IMR-90 (cell line): ENCODE measurements around the gene TOP2A. TPM values are rescaled to one million over a fixed set of nuclear protein-coding genes. Genes with fewer than 3 reads are reported as not detected.

ENCODE experiments used
- ATAC-seq: fragments of 200-7000 bp; cut with Tn5 transposase; 2 replicates; pipeline ENCODE4 v1.9.1; 2020; ENCODE audit warnings: low read depth, mild to moderate bottlenecking, moderate library complexity
- BruUV-seq: library from RNA; stranded (reverse); fragments of 400-500 nt; replicated peaks from 2 replicates; lab custom pipeline; 2021; lab: Mats Ljungman, UMichigan
- CTCF ChIA-PET: fragments of 300-600 bp; formaldehyde crosslinking; extraction: SDS; loops from one replicate; lab custom pipeline; 2021; ENCODE audit warnings: antibody characterized with exemption; lab: Yijun Ruan, JAX
- POLR2A ChIA-PET: fragments of 300-600 bp; sonication (Branson Sonifier 250); formaldehyde crosslinking; loops from one replicate; lab custom pipeline; 2022; ENCODE audit warnings: antibody characterized with exemption; ENCODE audit not compliant: unreplicated experiment; lab: Charles Lee
- DNase-seq: peaks from one replicate; pipeline ENCODE4 v3.0.0; 2013
- H2AFZ ChIP-seq: replicated peaks from 2 replicates; pipeline ENCODE3; 2013; ENCODE audit warnings: low read length, mild to moderate bottlenecking; ENCODE audit not compliant: poor library complexity
- H2AK5ac ChIP-seq: 2 replicates; pipeline ENCODE4 v1.6.1; 2013; ENCODE audit warnings: low read depth, low read length, inconsistent platforms
- H2AK9ac ChIP-seq: replicated peaks from 2 replicates; pipeline ENCODE3; 2013; ENCODE audit warnings: mild to moderate bottlenecking, low read depth, low read length, moderate library complexity; ENCODE audit not compliant: poor library complexity
- H2BK120ac ChIP-seq: 2 replicates; pipeline ENCODE4 v1.6.1; 2013; ENCODE audit warnings: low read depth, low read length, inconsistent platforms
- H2BK15ac ChIP-seq: 3 replicates; pipeline ENCODE4 v1.6.1; 2013; ENCODE audit warnings: low read depth, low read length, inconsistent platforms
- H2BK20ac ChIP-seq: 2 replicates; pipeline ENCODE4 v1.6.1; 2013; ENCODE audit warnings: low read depth, mild to moderate bottlenecking, inconsistent platforms, low read length, moderate library complexity
- H2BK5ac ChIP-seq: 2 replicates; pipeline ENCODE4 v1.6.1; 2013; ENCODE audit warnings: mild to moderate bottlenecking, low read depth, low read length, inconsistent platforms; ENCODE audit not compliant: poor library complexity, severe bottlenecking
- H3K14ac ChIP-seq: replicated peaks from 2 replicates; pipeline ENCODE4 v1.6.1; 2013; ENCODE audit warnings: low read depth, low read length, inconsistent platforms
- H3K18ac ChIP-seq: 2 replicates; pipeline ENCODE4 v1.6.1; 2013; ENCODE audit warnings: low read depth, low read length, control low read depth
- H3K23ac ChIP-seq: 2 replicates; pipeline ENCODE4 v1.6.1; 2013; ENCODE audit warnings: low read depth, low read length, inconsistent platforms
- H3K27ac ChIP-seq: 2 replicates; pipeline ENCODE4 v1.5.1; 2013; ENCODE audit warnings: mild to moderate bottlenecking, control low read depth, low read length; ENCODE audit not compliant: insufficient read depth
- H3K27me3 ChIP-seq: 2 replicates; pipeline ENCODE4 v1.6.1; 2013; ENCODE audit warnings: low read length; ENCODE audit not compliant: control insufficient read depth, insufficient read depth
- H3K36me3 ChIP-seq: 2 replicates; pipeline ENCODE4 v1.6.1; 2013; ENCODE audit warnings: low read length, mixed read lengths; ENCODE audit not compliant: control insufficient read depth, insufficient read depth
- H3K4ac ChIP-seq: 2 replicates; pipeline ENCODE4 v1.6.1; 2013; ENCODE audit warnings: low read depth, low read length, inconsistent platforms
- H3K4me1 ChIP-seq: 2 replicates; pipeline ENCODE4 v1.6.1; 2013; ENCODE audit warnings: low read length, mixed read lengths; ENCODE audit not compliant: control insufficient read depth, insufficient read depth
- H3K4me2 ChIP-seq: 2 replicates; pipeline ENCODE4 v1.6.1; 2013; ENCODE audit warnings: low read depth, mild to moderate bottlenecking, control low read depth, low read length, moderate library complexity
- H3K4me3 ChIP-seq: 2 replicates; pipeline ENCODE4 v1.5.1; 2013; ENCODE audit warnings: low read depth, mild to moderate bottlenecking, control low read depth, low read length, moderate library complexity; ENCODE audit not compliant: insufficient read depth
- H3K56ac ChIP-seq: 2 replicates; pipeline ENCODE4 v1.6.1; 2013; ENCODE audit warnings: low read length, inconsistent platforms; ENCODE audit not compliant: insufficient read depth; ENCODE audit errors: extremely low read depth
- H3K79me1 ChIP-seq, 2 experiments: 2 replicates each; pipeline ENCODE4 v1.6.1; 2013; ENCODE audit warnings: low read length in 2 of 2, inconsistent platforms in 1 of 2, low read depth in 1 of 2
- H3K9ac ChIP-seq: 2 replicates; pipeline ENCODE4 v1.6.1; 2013; ENCODE audit warnings: low read depth, low read length, control low read depth
- H3K9me1 ChIP-seq: 2 replicates; pipeline ENCODE4 v1.6.1; 2013; ENCODE audit warnings: low read length, inconsistent platforms; ENCODE audit not compliant: insufficient read depth
- H3K9me3 ChIP-seq: 2 replicates; pipeline ENCODE4 v1.6.1; 2013; ENCODE audit warnings: low read length; ENCODE audit not compliant: control insufficient read depth, insufficient read depth
- H4K20me1 ChIP-seq: 2 replicates; pipeline ENCODE4 v1.6.1; 2013; ENCODE audit warnings: low read length, inconsistent platforms; ENCODE audit not compliant: insufficient read depth
- H4K5ac ChIP-seq: 2 replicates; pipeline ENCODE4 v1.6.1; 2013; ENCODE audit warnings: mild to moderate bottlenecking, low read depth, low read length, control low read depth
- H4K8ac ChIP-seq, 2 experiments: 2 replicates each; pipeline ENCODE4 v1.6.1; 2013; ENCODE audit warnings: low read depth in 2 of 2, low read length in 2 of 2, control low read depth in 1 of 2, inconsistent platforms in 1 of 2
- H4K91ac ChIP-seq: 2 replicates; pipeline ENCODE4 v1.6.1; 2013; ENCODE audit warnings: low read depth, low read length, inconsistent platforms; ENCODE audit not compliant: insufficient read depth
- BHLHE40 ChIP-seq: fragments of 150-350 bp; IDR thresholded peaks from 2 replicates; pipeline ENCODE4 v1.6.1; 2016; ENCODE audit warnings: mild to moderate bottlenecking, low read depth, low read length
- CEBPB ChIP-seq: IDR thresholded peaks from 2 replicates; pipeline ENCODE4 v1.6.1; 2012; ENCODE audit warnings: low read depth, low read length, improper control_type of control experiment
- CHD1 ChIP-seq: IDR thresholded peaks from 2 replicates; pipeline ENCODE4 v1.6.1; 2012; ENCODE audit warnings: low read depth, low read length, improper control_type of control experiment
- FOS ChIP-seq: fragments of 150-350 bp; IDR thresholded peaks from 2 replicates; pipeline ENCODE4 v1.6.1; 2016; ENCODE audit warnings: low read depth, low read length
- MAFK ChIP-seq: IDR thresholded peaks from 2 replicates; pipeline ENCODE4 v1.6.1; 2012; ENCODE audit warnings: low read depth, low read length, improper control_type of control experiment
- MAZ ChIP-seq: IDR thresholded peaks from 2 replicates; pipeline ENCODE4 v1.6.1; 2012; ENCODE audit warnings: low read depth, mild to moderate bottlenecking, low read length, improper control_type of control experiment, moderate library complexity, borderline replicate concordance
- MXI1 ChIP-seq: IDR thresholded peaks from 2 replicates; pipeline ENCODE4 v1.6.1; 2012; ENCODE audit warnings: low read depth, mild to moderate bottlenecking, low read length, moderate library complexity, borderline replicate concordance
- NFE2L2 ChIP-seq: fragments of 150-350 bp; IDR thresholded peaks from 2 replicates; pipeline ENCODE4 v1.6.1; 2016; ENCODE audit warnings: low read depth, mild to moderate bottlenecking, low read length
- POLR2A ChIP-seq: IDR thresholded peaks from 2 replicates; pipeline ENCODE4 v1.6.1; 2012; ENCODE audit warnings: mild to moderate bottlenecking, low read depth, low read length
- RAD21 ChIP-seq: IDR thresholded peaks from 2 replicates; pipeline ENCODE4 v1.6.1; 2012; ENCODE audit warnings: low read length, improper control_type of control experiment
- RCOR1 ChIP-seq: IDR thresholded peaks from 2 replicates; pipeline ENCODE4 v1.6.1; 2012; ENCODE audit warnings: mild to moderate bottlenecking, low read length, improper control_type of control experiment; ENCODE audit not compliant: insufficient replicate concordance
- RFX5 ChIP-seq: IDR thresholded peaks from 2 replicates; pipeline ENCODE4 v1.8.0; 2012; ENCODE audit warnings: low read depth, mild to moderate bottlenecking, low read length, moderate library complexity
- SMC3 ChIP-seq: fragments of 150-350 bp; IDR thresholded peaks from 2 replicates; pipeline ENCODE4 v1.6.1; 2016; ENCODE audit warnings: low read depth, mild to moderate bottlenecking, antibody characterized with exemption, low read length, moderate library complexity
- WGBS, 2 experiments: methylation state at CpG; one replicate each; pipeline versions ENCODE4 v1.1.5 to v1.1.7; 2013; ENCODE audit warnings: missing lambda C conversion rate in 2 of 2; ENCODE audit not compliant: insufficient read length in 1 of 2; ENCODE audit errors: extremely low coverage in 2 of 2; 5-methylcytosine and 5-hydroxymethylcytosine counted together
- dilution Hi-C: fragments of 300-500 bp; cut with HindIII; formaldehyde crosslinking; loops from one replicate; pipeline ENCODE4 v1.14.3; 2018; ENCODE audit warnings: low sequenced_read_pairs; ENCODE audit not compliant: unreplicated experiment
- in situ Hi-C: fragments of 300-500 bp; cut with MboI; formaldehyde crosslinking; loops from 3 replicates; pipeline ENCODE4 v1.14.3; 2019; ENCODE audit warnings: low sequenced_read_pairs, inconsistent platforms, mixed read lengths
- intact Hi-C: fragments of 100-400 bp; cut with micrococcal nuclease; formaldehyde crosslinking; loops from 2 replicates; pipeline ENCODE4 v1.10.0; 2022
- polyA plus RNA-seq, 3 experiments: library from polyadenylated mRNA; depleted of rRNA; stranded (reverse); fragments of >200 nt; gene quantifications; 2 replicates each; pipeline ENCODE4 v1.2.3, GENCODE V29; 2012; ENCODE audit warnings: low replicate concordance in 1 of 3
- total RNA-seq: library from RNA; depleted of rRNA; stranded (reverse); fragments of >200 nt; gene quantifications from 2 replicates; pipeline ENCODE4 v1.2.3, GENCODE V29; 2012
- TF ChIP-seq, protein P1 (sequence below): conservative IDR thresholded peaks from 2 replicates; pipeline ENCODE4 v1.5.1; 2012; ENCODE audit warnings: mild to moderate bottlenecking, low read depth, low read length, improper control_type of control experiment
- TF ChIP-seq, protein P2 (sequence below): fragments of 150-350 bp; IDR thresholded peaks from 2 replicates; pipeline ENCODE4 v1.6.1; 2016; ENCODE audit warnings: low read depth, mild to moderate bottlenecking, low read length, moderate library complexity, borderline replicate concordance

Gene TOP2A
- total and polyA plus RNA-seq, 2 of the 4 experiments (the other 2 are of a cell fraction) = 43.4 to 68.5 TPM

DNA sequence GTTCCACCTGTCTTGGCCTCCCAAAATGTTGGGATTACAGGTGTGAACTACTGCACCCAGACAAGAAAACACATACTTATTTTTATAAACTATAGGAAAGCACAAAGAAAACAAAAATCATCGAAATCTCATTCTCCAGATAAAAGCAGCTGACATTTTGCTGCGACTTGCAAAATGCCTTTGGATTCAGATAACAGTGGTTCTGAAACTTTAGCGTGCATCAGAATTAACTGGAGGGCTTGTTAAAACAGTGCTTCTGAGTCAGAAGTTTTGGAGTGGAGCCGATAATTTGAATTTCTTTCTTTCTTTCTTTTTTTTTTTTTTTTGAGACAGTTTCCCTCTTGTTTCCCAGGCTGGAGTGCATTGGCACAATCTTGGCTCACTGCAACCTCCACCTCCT, 35.4 kb downstream of the TOP2A start:
- Histone ChIP-seq H3K9ac (no peak overlapping the region), H4K8ac (no peak overlapping the region), H3K4ac (no peak overlapping the region), H3K4me1 (no peaks in the 10 kb centered on the region), H3K79me1 (no peaks in the 10 kb centered on the region), H2AK9ac (no peak overlapping the region), H2AFZ (no peak overlapping the region), H3K9me3 (no peaks in the 10 kb centered on the region), H3K18ac (no peak overlapping the region), H2BK20ac (no peak overlapping the region), H2BK120ac (no peak overlapping the region), H3K9me1 (no peaks in the 10 kb centered on the region), H3K14ac (no peak overlapping the region), H3K4me3 (no peak overlapping the region), H4K20me1 (no peaks in the 10 kb centered on the region), H4K91ac (no peak overlapping the region), H3K27ac (no peak overlapping the region), H3K4me2 (no peak overlapping the region), H2BK15ac (no peak overlapping the region), H2BK5ac (no peak overlapping the region), H3K23ac (no peak overlapping the region), H3K36me3 (no peaks in the 10 kb centered on the region), H2AK5ac (no peak overlapping the region), H3K27me3 (no peaks in the 10 kb centered on the region), H3K56ac (no peak overlapping the region), H4K5ac (no peak overlapping the region)
- TF ChIP-seq CHD1 = no peak
- TF ChIP-seq, protein P1, sequence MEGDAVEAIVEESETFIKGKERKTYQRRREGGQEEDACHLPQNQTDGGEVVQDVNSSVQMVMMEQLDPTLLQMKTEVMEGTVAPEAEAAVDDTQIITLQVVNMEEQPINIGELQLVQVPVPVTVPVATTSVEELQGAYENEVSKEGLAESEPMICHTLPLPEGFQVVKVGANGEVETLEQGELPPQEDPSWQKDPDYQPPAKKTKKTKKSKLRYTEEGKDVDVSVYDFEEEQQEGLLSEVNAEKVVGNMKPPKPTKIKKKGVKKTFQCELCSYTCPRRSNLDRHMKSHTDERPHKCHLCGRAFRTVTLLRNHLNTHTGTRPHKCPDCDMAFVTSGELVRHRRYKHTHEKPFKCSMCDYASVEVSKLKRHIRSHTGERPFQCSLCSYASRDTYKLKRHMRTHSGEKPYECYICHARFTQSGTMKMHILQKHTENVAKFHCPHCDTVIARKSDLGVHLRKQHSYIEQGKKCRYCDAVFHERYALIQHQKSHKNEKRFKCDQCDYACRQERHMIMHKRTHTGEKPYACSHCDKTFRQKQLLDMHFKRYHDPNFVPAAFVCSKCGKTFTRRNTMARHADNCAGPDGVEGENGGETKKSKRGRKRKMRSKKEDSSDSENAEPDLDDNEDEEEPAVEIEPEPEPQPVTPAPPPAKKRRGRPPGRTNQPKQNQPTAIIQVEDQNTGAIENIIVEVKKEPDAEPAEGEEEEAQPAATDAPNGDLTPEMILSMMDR = no peak
- TF ChIP-seq CEBPB = no peak
- no peak for TF ChIP-seq MAZ
- TF ChIP-seq RAD21 = no peak
- TF ChIP-seq POLR2A = no peak
- TF ChIP-seq BHLHE40 = no peak
- no peak for TF ChIP-seq MXI1
- TF ChIP-seq NFE2L2 = no peak
- TF ChIP-seq FOS = no peak
- no peak for TF ChIP-seq SMC3
- TF ChIP-seq RFX5 = no peak
- TF ChIP-seq, protein P2, sequence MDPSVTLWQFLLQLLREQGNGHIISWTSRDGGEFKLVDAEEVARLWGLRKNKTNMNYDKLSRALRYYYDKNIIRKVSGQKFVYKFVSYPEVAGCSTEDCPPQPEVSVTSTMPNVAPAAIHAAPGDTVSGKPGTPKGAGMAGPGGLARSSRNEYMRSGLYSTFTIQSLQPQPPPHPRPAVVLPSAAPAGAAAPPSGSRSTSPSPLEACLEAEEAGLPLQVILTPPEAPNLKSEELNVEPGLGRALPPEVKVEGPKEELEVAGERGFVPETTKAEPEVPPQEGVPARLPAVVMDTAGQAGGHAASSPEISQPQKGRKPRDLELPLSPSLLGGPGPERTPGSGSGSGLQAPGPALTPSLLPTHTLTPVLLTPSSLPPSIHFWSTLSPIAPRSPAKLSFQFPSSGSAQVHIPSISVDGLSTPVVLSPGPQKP = no peak
- no peak for TF ChIP-seq RCOR1
- TF ChIP-seq MAFK = no peak
- ATAC-seq (no peak), DNase-seq (no peak)
- ChIA-PET POLR2A (no interaction called here), CTCF (interaction anchor here (0.6 kb wide), 1 partner anchor 17 kb away, joined by 3 read pairs; no protein-coding TSS in a partner anchor)
- WGBS, 2 experiments = no CpG with 5 or more reads among the region's 4 CpGs
- in situ Hi-C loops (no loop called here), dilution Hi-C loops (no loop called here), intact Hi-C loops (no loop called here)
- BruUV-seq = no TSS peak
